Measurements from ENCODE around the gene CARMIL3.

GRCh38 chr14:24098229-24098926, 46.6 kb downstream of the CARMIL3 start:
- TF ChIP-seq POLR2A (IDR thresholded peaks at IDR 0.05): no peak
- TF ChIP-seq, protein P1, sequence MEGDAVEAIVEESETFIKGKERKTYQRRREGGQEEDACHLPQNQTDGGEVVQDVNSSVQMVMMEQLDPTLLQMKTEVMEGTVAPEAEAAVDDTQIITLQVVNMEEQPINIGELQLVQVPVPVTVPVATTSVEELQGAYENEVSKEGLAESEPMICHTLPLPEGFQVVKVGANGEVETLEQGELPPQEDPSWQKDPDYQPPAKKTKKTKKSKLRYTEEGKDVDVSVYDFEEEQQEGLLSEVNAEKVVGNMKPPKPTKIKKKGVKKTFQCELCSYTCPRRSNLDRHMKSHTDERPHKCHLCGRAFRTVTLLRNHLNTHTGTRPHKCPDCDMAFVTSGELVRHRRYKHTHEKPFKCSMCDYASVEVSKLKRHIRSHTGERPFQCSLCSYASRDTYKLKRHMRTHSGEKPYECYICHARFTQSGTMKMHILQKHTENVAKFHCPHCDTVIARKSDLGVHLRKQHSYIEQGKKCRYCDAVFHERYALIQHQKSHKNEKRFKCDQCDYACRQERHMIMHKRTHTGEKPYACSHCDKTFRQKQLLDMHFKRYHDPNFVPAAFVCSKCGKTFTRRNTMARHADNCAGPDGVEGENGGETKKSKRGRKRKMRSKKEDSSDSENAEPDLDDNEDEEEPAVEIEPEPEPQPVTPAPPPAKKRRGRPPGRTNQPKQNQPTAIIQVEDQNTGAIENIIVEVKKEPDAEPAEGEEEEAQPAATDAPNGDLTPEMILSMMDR (IDR thresholded peaks at IDR 0.05): no peak

Measured in right lobe of liver (tissue), 4 donors.